Mucosa of descending colon (tissue), 3 donors: Measurements from ENCODE around the gene DDIT3. TPM values are rescaled to one million over a fixed set of nuclear protein-coding genes. Genes with fewer than 3 reads are reported as not detected.

Experiments used
- ATAC-seq: fragments of 200-7000 bp; cut with Tn5 transposase; one replicate; pipeline ENCODE4 v1.9.1; 2020; ENCODE audit warnings: mild to moderate bottlenecking, moderate library complexity
- DNase-seq, 3 donors: peaks; one replicate each; pipeline ENCODE4 v3.0.0-alpha.2; 2020
- H3K36me3 ChIP-seq: fragments of 200-600 bp; one replicate; pipeline ENCODE4 v1.8.0; 2021; ENCODE audit warnings: low read depth, mild to moderate bottlenecking
- H3K4me1 ChIP-seq: fragments of 200-600 bp; one replicate; pipeline ENCODE4 v1.8.0; 2021; ENCODE audit warnings: low read depth, mild to moderate bottlenecking
- H3K4me3 ChIP-seq: fragments of 200-600 bp; one replicate; pipeline ENCODE4 v1.8.0; 2021; ENCODE audit warnings: mild to moderate bottlenecking
- H3K9me3 ChIP-seq: fragments of 200-600 bp; one replicate; pipeline ENCODE4 v1.8.0; 2021; ENCODE audit warnings: mild to moderate bottlenecking
- CTCF ChIP-seq: fragments of 200-600 bp; IDR thresholded peaks from one replicate; pipeline ENCODE4 v1.8.0; 2022; ENCODE audit warnings: antibody characterized with exemption, mild to moderate bottlenecking
- intact Hi-C, 2 donors: fragments of 100-400 bp; cut with DNase I in 1 of 2; cut with micrococcal nuclease in 1 of 2; formaldehyde crosslinking; loops; one replicate each; pipeline versions ENCODE4 v1.11.0 to v1.11.1; 2022; cut with DNase I, micrococcal nuclease
- microRNA-seq: library from miRNA; unstranded; fragments of <30 nt; microRNA quantifications from one replicate; pipeline ENCODE4, GENCODE V29; 2019
- total RNA-seq, 3 donors: library from RNA; stranded (reverse); fragmentation: NEBNext Ultra II Directional in 2 of 3; extraction: Animal tissue kit (Norgen Biotek cat#: 25700) in 2 of 3; gene quantifications; one replicate each; pipeline versions ENCODE4 v1.2.1 to v1.2.4, GENCODE V29; 2021 to 2023
- donor health status: DM: no; HTN: no; CAD: no; lungs with moderate emphysema.
- donor health status: DM: no; HTN: no; CAD: no.
- donor health status: DM: no; HTN: yes; CAD: no.

The DDIT3 gene
- total RNA-seq, 3 donors from 2014 or later: 14.1 to 36.4 (median 19.1) TPM

DNA sequence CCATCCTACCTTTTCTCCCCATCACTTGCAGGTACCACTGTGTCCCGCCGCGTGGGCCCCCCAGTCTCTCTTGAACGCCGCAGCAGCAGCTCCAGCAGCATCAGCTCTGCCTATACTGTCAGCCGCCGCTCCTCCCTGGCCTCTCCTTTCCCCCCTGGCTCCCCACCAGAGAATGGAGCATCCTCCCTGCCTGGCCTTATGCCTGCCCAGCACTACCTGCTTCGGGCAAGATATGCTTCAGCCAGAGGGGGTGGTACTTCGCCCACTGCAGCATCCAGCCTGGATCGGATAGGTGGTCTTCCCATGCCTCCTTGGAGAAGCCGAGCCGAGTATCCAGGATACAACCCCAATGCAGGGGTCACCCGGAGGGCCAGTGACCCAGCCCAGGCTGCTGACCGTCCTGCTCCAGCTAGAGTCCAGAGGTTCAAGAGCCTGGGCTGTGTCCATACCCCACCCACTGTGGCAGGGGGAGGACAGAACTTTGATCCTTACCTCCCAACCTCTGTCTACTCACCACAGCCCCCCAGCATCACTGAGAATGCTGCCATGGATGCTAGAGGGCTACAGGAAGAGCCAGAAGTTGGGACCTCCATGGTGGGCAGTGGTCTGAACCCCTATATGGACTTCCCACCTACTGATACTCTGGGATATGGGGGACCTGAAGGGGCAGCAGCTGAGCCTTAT lies 49.9 kb downstream of the DDIT3 start:
- Histone ChIP-seq H3K4me3 (no peak overlapping the region), H3K36me3 (no peaks in the 10 kb centered on the region), H3K9me3 (no peaks in the 10 kb centered on the region), H3K4me1 (peaks cover 15% of the 10 kb centered on the region)
- intact Hi-C loops: no loop called here
- DNase-seq: no peak
- no peak for TF ChIP-seq CTCF
- no peak for ATAC-seq

DNA sequence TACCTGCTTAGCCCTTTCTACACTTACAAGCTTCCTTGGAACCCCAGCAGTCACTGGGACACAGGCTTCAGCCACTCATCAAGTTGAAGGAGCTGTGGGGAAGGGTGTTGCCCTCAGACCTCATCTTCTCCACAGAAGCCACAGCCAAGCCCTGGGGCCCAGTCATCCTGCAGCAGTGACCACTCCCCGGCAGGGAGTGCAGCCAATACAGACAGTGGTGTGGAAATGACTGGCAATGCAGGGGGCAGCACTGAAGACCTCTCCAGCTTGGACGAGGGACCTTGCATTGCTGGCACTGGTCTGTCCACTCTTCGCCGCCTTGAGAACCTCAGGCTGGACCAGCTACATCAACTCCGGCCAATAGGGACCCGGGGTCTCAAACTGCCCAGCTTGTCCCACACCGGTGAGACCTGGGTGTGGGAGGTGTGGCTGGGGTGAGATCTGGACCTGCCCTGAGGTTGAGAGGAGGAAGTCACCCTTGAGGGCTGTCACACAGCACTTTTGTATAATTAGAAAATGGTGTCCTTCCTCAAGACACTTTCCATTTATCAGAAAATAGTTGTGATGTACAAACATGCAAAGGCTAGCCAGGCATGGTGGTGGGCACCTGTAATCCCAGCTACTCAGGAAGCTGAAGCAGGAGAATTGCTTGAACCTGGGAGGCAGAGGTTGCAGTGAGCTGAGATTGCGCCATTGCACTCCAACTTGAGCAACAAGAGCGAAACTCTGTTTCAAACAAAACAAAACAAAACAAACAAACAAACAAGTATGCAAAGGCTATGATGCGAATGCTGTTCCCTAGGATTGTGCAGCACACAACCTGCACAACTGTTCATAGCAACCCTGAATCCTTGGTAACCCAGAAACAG lies 50.8 kb downstream of the DDIT3 start:
- DNase-seq: no peak
- Histone ChIP-seq H3K36me3 (no peaks in the 10 kb centered on the region), H3K4me3 (no peak overlapping the region), H3K4me1 (peaks cover 11% of the 10 kb centered on the region), H3K9me3 (no peaks in the 10 kb centered on the region)
- no peak for TF ChIP-seq CTCF
- ATAC-seq: no peak
- intact Hi-C loops: no loop called here

GRCh38 chr12:57467915-57468314 lies 52.4 kb downstream of the DDIT3 start:
- Histone ChIP-seq H3K4me1 (peaks cover 11% of the 10 kb centered on the region), H3K36me3 (no peaks in the 10 kb centered on the region), H3K9me3 (no peaks in the 10 kb centered on the region), H3K4me3 (no peak overlapping the region)
- no peak for ATAC-seq
- intact Hi-C loops: no loop called here
- TF ChIP-seq CTCF: no peak
- DNase-seq: no peak

DNA sequence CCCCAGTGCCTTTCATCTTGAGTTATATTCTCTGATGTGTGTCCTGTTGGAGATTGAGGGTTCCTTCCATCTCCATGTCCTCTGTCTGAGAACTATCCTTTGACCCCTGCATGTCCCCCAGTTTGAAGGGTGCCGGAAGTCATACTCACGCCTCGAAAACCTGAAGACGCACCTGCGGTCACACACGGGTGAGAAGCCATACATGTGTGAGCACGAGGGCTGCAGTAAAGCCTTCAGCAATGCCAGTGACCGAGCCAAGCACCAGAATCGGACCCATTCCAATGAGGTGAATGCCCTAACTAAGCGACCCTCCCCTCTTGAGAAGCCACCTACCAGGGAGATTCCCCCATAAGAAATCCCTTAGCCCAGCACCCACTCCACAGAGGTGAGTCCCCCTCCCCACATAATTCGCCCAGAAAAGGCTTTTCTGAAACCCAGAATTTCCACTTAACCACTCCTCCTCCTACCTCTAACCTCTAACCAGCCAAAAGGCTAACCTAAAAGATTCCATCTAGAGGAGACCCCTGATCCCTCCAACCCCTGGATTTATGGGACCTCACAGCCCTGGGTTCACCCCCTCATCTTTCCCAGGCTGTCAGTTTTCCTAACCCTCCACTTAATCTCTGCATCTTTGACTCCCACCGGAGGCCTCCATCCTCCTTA lies 53.0 kb downstream of the DDIT3 start:
- no peak for ATAC-seq
- DNase-seq: no peak
- intact Hi-C loops: no loop called here

More for the DNA sequence above, 53.0 kb downstream of the DDIT3 start:
- no peak for TF ChIP-seq CTCF
- Histone ChIP-seq H3K4me1 (peaks cover 11% of the 10 kb centered on the region), H3K36me3 (no peaks in the 10 kb centered on the region), H3K4me3 (no peak overlapping the region), H3K9me3 (no peaks in the 10 kb centered on the region)

Small RNA genes lying within 50 kb of the gene (microRNA-seq; reads per million reads assigned to microRNA genes)
- gene MIR616: 1.6 reads per million
- not detected for gene MIR6758

Other genes starting within 250 kb of the DDIT3 start
- gene R3HDM2, start 89.5 kb downstream of the DDIT3 start, total RNA-seq: 10 to 100 TPM; 43.9 to 80.8 (median 80.6) TPM
- not detected for gene INHBC, start 85.7 kb downstream of the DDIT3 start, total RNA-seq
- gene INHBE, start 65.2 kb downstream of the DDIT3 start, total RNA-seq: not detected
- 1 to 10 TPM in 2 of 3 donors, under 1 TPM in 1; 0.46 to 2.0 (median 1.9) TPM for gene GLI1, start 60.7 kb downstream of the DDIT3 start, total RNA-seq
- 10 to 100 TPM in 2 of 3 donors, 1 to 10 TPM in 1; 8.8 to 18.5 (median 15.0) TPM for gene ARHGAP9, start 40.6 kb downstream of the DDIT3 start, total RNA-seq
- 100 to 1,000 TPM in 1 of 3 donors, 10 to 100 TPM in 2; 63.7 to 117 (median 94.7) TPM for gene MARS1, start 32.4 kb downstream of the DDIT3 start, total RNA-seq
- 100 to 1,000 TPM; 116 to 137 (median 120) TPM for gene MBD6, start 2.3 kb upstream of the DDIT3 start, total RNA-seq
- 100 to 1,000 TPM; 138 to 140 (median 140) TPM for gene DCTN2, start 26.7 kb upstream of the DDIT3 start, total RNA-seq
- 1 to 10 TPM in 2 of 3 donors, under 1 TPM in 1; 0.61 to 9.1 (median 1.2) TPM for gene KIF5A, start 29.5 kb upstream of the DDIT3 start, total RNA-seq
- 10 to 100 TPM; 39.0 to 55.5 (median 54.2) TPM for gene PIP4K2C, start 70.7 kb upstream of the DDIT3 start, total RNA-seq
- gene DTX3, start 84.3 kb upstream of the DDIT3 start, total RNA-seq: 10 to 100 TPM in 1 of 3 donors, 1 to 10 TPM in 2; 4.3 to 65.5 (median 7.0) TPM
- 100 to 1,000 TPM in 1 of 3 donors, 10 to 100 TPM in 1, 1 to 10 TPM in 1; 5.0 to 129 (median 11.0) TPM for gene ARHGEF25, start 90.9 kb upstream of the DDIT3 start, total RNA-seq
- gene B4GALNT1, start 112.7 kb upstream of the DDIT3 start, total RNA-seq: 1 to 10 TPM in 1 of 3 donors, under 1 TPM in 2; 0.64 to 2.2 (median 0.65) TPM
- 100 to 1,000 TPM; 230 to 282 (median 282) TPM for gene OS9, start 173.6 kb upstream of the DDIT3 start, total RNA-seq
- 1 to 10 TPM; 1.3 to 2.7 (median 2.2) TPM for gene AGAP2, start 218.2 kb upstream of the DDIT3 start, total RNA-seq
- 10 to 100 TPM; 29.2 to 39.8 (median 30.5) TPM for gene TSPAN31, start 224.5 kb upstream of the DDIT3 start, total RNA-seq
- gene CDK4, start 231.8 kb upstream of the DDIT3 start, total RNA-seq: 10 to 100 TPM; 41.4 to 62.7 (median 60.2) TPM
- 10 to 100 TPM; 10.5 to 15.1 (median 11.7) TPM for gene MARCHF9, start 234.6 kb upstream of the DDIT3 start, total RNA-seq
- 1 to 10 TPM; 1.2 to 2.1 (median 1.4) TPM for gene CYP27B1, start 246.6 kb upstream of the DDIT3 start, total RNA-seq